Measurements from ENCODE around the gene IDH3B. TPM values are rescaled to one million over a fixed set of nuclear protein-coding genes. Genes with fewer than 3 reads are reported as not detected.

IDH3B gene
- total and polyA plus RNA-seq, 2 of the 8 experiments (the other 6 are each of a cell fraction or from before 2014, with no cell fraction given), result 110 to 167 TPM

DNA sequence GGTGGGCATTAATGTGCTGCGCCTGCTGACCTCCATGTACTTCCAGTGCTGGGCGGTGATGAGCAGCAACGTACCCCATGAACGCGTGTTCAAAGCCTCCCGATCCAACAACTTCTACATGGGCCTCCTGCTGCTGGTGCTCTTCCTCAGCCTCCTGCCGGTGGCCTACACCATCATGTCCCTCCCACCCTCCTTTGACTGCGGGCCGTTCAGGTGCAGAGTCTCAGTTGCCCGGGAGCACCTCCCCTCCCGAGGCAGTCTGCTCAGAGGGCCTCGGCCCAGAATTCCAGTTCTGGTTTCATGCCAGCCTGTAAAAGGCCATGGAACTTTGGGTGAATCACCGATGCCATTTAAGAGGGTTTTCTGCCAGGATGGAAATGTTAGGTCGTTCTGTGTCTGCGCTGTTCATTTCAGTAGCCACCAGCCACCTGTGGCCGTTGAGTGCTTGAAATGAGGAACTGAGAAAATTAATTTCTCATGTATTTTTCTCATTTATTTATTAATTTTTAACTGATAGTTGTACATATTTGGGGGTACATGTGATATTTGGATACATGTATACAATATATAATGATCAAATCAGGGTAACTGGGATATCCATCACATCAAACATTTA, 46.8 kb downstream of the IDH3B start:
- Histone ChIP-seq H4K5ac (ENCODE audit: insufficient read length, low read depth, low read length) (no peak overlapping the region), H3K9ac (replicated peaks in 1 of 4; ENCODE audit: extremely low read depth in 1 of 4, low read depth in 3 of 4, low read length in 3 of 4) (no peak overlapping the region), H3K27me3 (replicated peaks in 1 of 4; ENCODE audit: control insufficient read depth in 3 of 4, extremely low read depth in 1 of 4, insufficient read depth in 3 of 4, low read length in 3 of 4) (no peaks in the 10 kb centered on the region), H3K79me2 (ENCODE audit: control insufficient read depth in 1 of 2, insufficient read depth in 2 of 2, low read length in 2 of 2) (no peaks in the 10 kb centered on the region), H2BK15ac (ENCODE audit: low read length) (no peak overlapping the region), H3K4ac (replicated peaks; ENCODE audit: insufficient read length, low read depth, low read length) (no peak overlapping the region), H3K4me1 (replicated peaks in 1 of 4; ENCODE audit: control insufficient read depth in 3 of 4, insufficient read depth in 4 of 4, low read length in 3 of 4) (no peaks in the 10 kb centered on the region), H3K23me2 (ENCODE audit: low read depth, low read length) (no peaks in the 10 kb centered on the region), H4K8ac (ENCODE audit: extremely low read depth, insufficient read depth, low read length) (no peak overlapping the region), H4K91ac (replicated peaks; ENCODE audit: insufficient read length, low read length) (no peak overlapping the region), H3K23ac (ENCODE audit: insufficient read length) (no peak overlapping the region), H3K4me2 (ENCODE audit: insufficient read depth in 1 of 2, low read depth in 2 of 2, low read length in 2 of 2) (no peak overlapping the region), H3K4me3 (ENCODE audit: extremely low read depth in 1 of 4, insufficient read depth in 2 of 4, low read depth in 3 of 4, low read length in 4 of 4) (no peak overlapping the region), H2BK5ac (ENCODE audit: low read depth, low read length) (no peak overlapping the region), H3K79me1 (ENCODE audit: low read depth, low read length) (no peaks in the 10 kb centered on the region), H3K18ac (ENCODE audit: extremely low read depth, low read length) (no peak overlapping the region), H3K36me3 (ENCODE audit: control insufficient read depth in 2 of 4, insufficient read depth in 4 of 4, low read length in 3 of 4) (no peaks in the 10 kb centered on the region), H2BK120ac (replicated peaks; ENCODE audit: low read depth, low read length) (no peak overlapping the region), H2AK5ac (ENCODE audit: low read depth, low read length) (no peak overlapping the region), H3K56ac (replicated peaks; ENCODE audit: insufficient read length, low read depth, low read length) (no peak overlapping the region), H2AFZ (ENCODE audit: low read length) (no peak overlapping the region), H3K14ac (ENCODE audit: insufficient read length) (no peak overlapping the region), H3K9me3 (ENCODE audit: insufficient read depth in 2 of 2, low read depth in 1 of 2, low read length in 1 of 2) (no peaks in the 10 kb centered on the region; a peak in 1 of 4 replicates), H3K27ac (ENCODE audit: low read depth, low read length) (no peak overlapping the region), H2BK12ac (ENCODE audit: low read depth, low read length) (no peak overlapping the region), H4K20me1 (replicated peaks in 1 of 2; ENCODE audit: control insufficient read depth in 1 of 2, insufficient read depth in 2 of 2, low read length in 2 of 2) (no peaks in the 10 kb centered on the region), H2BK20ac (ENCODE audit: low read length) (no peak overlapping the region)
- CTCF ChIA-PET (ENCODE audit: partially characterized antibody), result no interaction called here
- 92% methylated on average over 15 of the region's 16 CpGs; no CpG with 5 or more reads in 1 of the 2 experiments for WGBS, 2 experiments (ENCODE audit: extremely low coverage in 1 of 2, insufficient coverage in 1 of 2, insufficient read length in 1 of 2, insufficient replicate concordance in 2 of 2, low coverage in 1 of 2, low lambda C conversion rate in 2 of 2, missing lambda C conversion rate in 1 of 2)
- POLR2A ChIA-PET (ENCODE audit: partially characterized antibody), result no interaction called here
- no peak for TF ChIP-seq CBX8 (IDR thresholded peaks at IDR 0.05; ENCODE audit: borderline replicate concordance, low read depth, low read length)
- no peak for TF ChIP-seq TBP (IDR thresholded peaks at IDR 0.05; ENCODE audit: low read depth, low read length)
- TF ChIP-seq SIRT6 (IDR thresholded peaks at IDR 0.05; ENCODE audit: low read length), result no peak
- no peak for TF ChIP-seq KDM5A (IDR thresholded peaks at IDR 0.05; ENCODE audit: low read length)
- FAIRE-seq (no peak), DNase-seq (ENCODE audit: low read depth in 1 of 2, low spot score in 2 of 2) (no peak)

Data from H1 (cell line).